Left ventricle myocardium inferior (tissue), 1 donor: ENCODE measurements around the gene ADCY3. TPM values are rescaled to one million over a fixed set of nuclear protein-coding genes. Genes with fewer than 3 reads are reported as not detected.

ENCODE experiments used
- DNase-seq: peaks from one replicate; pipeline ENCODE4 v3.0.0-alpha.2; 2020
- H3K27ac ChIP-seq: fragments of 200-600 bp; replicated peaks from 2 replicates; pipeline ENCODE4 v1.8.0; 2021
- H3K27me3 ChIP-seq: fragments of 200-600 bp; 2 replicates; pipeline ENCODE4 v1.8.0; 2021; ENCODE audit warnings: low read depth
- H3K36me3 ChIP-seq: fragments of 200-600 bp; 2 replicates; pipeline ENCODE4 v1.8.0; 2021
- H3K4me1 ChIP-seq: fragments of 200-600 bp; 2 replicates; pipeline ENCODE4 v1.8.0; 2021
- H3K4me3 ChIP-seq: fragments of 200-600 bp; 2 replicates; pipeline ENCODE4 v1.8.0; 2021; ENCODE audit warnings: mild to moderate bottlenecking, moderate library complexity
- H3K9me3 ChIP-seq: fragments of 200-600 bp; replicated peaks from 2 replicates; pipeline ENCODE4 v1.8.0; 2021
- intact Hi-C: fragments of 100-400 bp; cut with micrococcal nuclease; formaldehyde crosslinking; loops from one replicate; pipeline ENCODE4 v1.11.0; 2022
- total RNA-seq: library from RNA; stranded (reverse); fragmentation: NEBNext Ultra II Directional; extraction: Animal tissue kit (Norgen Biotek cat#: 25700); gene quantifications from one replicate; pipeline ENCODE4 v1.2.1, GENCODE V29; 2021
- TF ChIP-seq, protein P1 (sequence below): fragments of 200-600 bp; IDR thresholded peaks from 2 replicates; pipeline ENCODE4 v1.8.0; 2021; ENCODE audit warnings: antibody characterized with exemption, mild to moderate bottlenecking, borderline replicate concordance
- donor health status: DM: no; HTN: yes; CAD: no; lungs with severe emphysema.

Gene ADCY3
- total RNA-seq, 1 donor from 2014 or later = 12.8 TPM

DNA sequence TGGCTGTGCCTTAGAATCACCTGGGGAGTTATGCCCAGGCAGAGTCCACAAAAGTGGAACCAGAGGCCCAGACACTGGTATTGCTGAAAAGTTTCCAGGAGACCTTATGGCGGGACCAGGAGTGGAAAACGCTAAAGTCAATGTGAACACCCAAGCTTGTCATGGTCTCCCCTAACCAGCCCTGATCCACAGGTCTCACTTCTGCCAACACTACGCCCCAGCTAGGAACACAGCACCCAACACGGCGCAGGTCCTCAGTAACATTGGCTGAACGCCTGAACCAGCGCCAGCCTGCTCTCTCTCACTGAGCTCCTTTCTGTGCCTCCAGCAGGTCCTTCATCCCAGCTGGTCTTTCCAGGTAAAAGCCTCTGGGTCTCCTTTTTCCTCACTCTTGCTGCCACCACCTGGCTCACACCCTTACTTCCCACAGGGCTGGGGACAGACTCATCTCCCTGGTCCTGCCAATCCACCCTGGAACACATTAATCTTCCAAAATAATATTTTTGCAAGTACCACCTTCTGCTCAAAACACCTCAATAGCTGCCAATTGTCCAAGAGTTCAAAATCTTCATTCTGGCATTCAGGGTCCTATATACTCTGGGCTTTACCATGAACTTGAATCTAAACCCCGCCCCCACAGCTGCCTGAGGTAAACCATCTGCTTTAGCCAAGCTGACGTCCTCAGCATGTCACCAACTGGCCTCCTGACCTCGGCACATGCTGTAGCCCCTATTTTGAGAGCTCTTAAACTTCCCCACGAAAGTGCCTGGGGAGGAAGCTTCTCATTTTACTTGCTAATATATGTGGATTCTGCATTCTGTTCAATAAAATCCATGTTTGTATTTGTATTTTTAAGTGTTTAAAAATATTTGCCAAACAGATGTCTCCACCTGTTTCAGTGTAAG lies 34.6 kb downstream of the ADCY3 start:
- no peaks in the 10 kb centered on the region for H3K9me3 ChIP-seq
- H3K4me3 ChIP-seq = no peak overlapping the region
- H3K36me3 ChIP-seq = no peaks in the 10 kb centered on the region
- H3K4me1 ChIP-seq = peaks cover 20% of the 10 kb centered on the region
- no peak for DNase-seq
- TF ChIP-seq, protein P1, sequence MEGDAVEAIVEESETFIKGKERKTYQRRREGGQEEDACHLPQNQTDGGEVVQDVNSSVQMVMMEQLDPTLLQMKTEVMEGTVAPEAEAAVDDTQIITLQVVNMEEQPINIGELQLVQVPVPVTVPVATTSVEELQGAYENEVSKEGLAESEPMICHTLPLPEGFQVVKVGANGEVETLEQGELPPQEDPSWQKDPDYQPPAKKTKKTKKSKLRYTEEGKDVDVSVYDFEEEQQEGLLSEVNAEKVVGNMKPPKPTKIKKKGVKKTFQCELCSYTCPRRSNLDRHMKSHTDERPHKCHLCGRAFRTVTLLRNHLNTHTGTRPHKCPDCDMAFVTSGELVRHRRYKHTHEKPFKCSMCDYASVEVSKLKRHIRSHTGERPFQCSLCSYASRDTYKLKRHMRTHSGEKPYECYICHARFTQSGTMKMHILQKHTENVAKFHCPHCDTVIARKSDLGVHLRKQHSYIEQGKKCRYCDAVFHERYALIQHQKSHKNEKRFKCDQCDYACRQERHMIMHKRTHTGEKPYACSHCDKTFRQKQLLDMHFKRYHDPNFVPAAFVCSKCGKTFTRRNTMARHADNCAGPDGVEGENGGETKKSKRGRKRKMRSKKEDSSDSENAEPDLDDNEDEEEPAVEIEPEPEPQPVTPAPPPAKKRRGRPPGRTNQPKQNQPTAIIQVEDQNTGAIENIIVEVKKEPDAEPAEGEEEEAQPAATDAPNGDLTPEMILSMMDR = no peak
- peak overlapping the region; percentile 40 for H3K27ac ChIP-seq
- no peaks in the 10 kb centered on the region for H3K27me3 ChIP-seq
- intact Hi-C loops = no loop called here

DNA sequence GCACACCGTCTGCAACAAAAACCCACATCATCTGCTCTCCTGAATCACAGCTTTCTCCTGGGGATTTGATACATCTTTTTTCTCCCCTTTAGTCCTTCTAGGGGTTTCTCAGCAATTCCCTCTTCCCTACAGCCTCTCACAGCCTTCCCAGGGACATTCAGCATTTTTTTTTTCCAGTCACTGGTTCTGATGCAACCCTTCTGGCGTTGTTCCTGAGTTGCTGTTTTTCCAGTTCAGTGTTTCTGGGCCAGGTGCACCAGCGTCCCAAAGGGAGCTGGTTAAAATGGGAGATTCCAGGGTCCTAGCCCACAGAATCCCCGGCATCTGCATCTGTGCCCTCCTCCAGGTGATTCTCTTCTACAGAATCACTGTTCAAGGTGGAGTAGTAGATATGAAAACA lies 36.1 kb downstream of the ADCY3 start:
- no peak for DNase-seq
- H3K4me3 ChIP-seq = no peak overlapping the region
- H3K4me1 ChIP-seq = peaks cover 23% of the 10 kb centered on the region
- H3K36me3 ChIP-seq = no peaks in the 10 kb centered on the region
- no peaks in the 10 kb centered on the region for H3K27me3 ChIP-seq
- no peaks in the 10 kb centered on the region for H3K9me3 ChIP-seq
- intact Hi-C loops = no loop called here
- TF ChIP-seq, protein P1 = no peak
- H3K27ac ChIP-seq = peak overlapping the region; percentile 42

DNA sequence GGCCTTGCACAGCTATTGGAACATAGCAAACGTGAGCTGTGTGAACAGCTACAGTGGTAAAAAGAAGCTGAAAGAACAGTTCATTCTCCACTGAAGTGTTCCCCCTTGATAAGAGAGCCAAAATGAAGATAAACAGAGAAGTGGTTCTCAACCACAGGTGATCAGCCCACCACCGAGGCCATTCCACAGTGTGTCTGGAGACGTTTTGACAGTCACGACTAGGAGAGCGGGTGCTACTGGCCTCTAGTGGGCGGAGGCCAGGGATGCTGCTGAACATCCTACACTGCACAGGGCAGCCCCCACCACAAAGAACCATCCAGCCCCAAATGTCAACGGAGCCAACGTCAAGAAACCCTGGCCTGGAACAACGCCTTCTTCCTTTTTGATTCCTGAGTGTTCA lies 38.4 kb downstream of the ADCY3 start:
- Histone ChIP-seq H3K4me1 (peaks cover 18% of the 10 kb centered on the region), H3K4me3 (no peak overlapping the region), H3K27me3 (no peaks in the 10 kb centered on the region), H3K27ac (no peak overlapping the region), H3K36me3 (no peaks in the 10 kb centered on the region), H3K9me3 (no peaks in the 10 kb centered on the region)
- no peak for DNase-seq
- intact Hi-C loops = no loop called here
- TF ChIP-seq, protein P1 = no peak

DNA sequence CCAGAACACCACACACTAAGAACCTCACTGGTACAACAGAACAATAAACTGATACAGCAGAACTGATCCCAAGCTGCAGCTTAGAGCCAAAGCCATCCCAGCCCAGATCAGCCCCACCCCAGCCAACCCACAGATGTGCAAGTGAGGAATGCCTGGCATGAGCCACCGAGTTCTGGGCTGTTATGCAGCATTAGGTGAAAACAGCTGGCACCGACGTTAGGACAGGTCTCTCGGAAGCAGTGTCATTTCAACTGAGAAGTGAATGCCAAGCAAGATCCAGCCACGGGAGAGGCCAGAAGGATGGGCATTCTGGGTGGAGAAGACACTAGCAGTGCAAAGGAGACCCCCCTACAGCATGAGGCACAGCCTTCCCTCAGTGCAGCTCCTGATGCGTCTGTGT lies 38.9 kb downstream of the ADCY3 start:
- TF ChIP-seq, protein P1 = no peak
- Histone ChIP-seq H3K27me3 (no peaks in the 10 kb centered on the region), H3K27ac (no peak overlapping the region), H3K4me3 (no peak overlapping the region), H3K36me3 (no peaks in the 10 kb centered on the region), H3K9me3 (no peaks in the 10 kb centered on the region), H3K4me1 (peaks cover 15% of the 10 kb centered on the region)
- no peak for DNase-seq
- intact Hi-C loops = no loop called here

DNA sequence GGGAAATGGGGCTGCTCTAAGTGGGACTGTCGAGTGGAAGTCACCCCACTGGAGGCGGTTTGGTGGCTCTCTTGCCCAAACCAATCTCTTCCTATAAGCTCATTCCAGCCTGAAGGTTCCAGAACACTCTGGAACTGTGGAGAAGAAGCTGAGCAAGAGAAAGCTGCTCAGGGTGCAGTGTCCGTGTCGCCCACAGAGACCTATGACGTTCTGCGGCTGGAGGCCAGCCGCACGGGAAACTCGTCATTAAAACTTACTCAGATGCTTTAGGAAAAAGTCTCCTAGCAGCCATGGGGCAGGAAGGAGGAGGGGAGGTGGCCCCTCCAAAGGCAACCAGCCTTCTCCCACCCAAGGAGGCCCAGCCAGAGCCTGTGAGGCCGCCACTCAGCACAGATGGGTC lies 41.7 kb downstream of the ADCY3 start:
- TF ChIP-seq, protein P1 = no peak
- Histone ChIP-seq H3K27me3 (no peaks in the 10 kb centered on the region), H3K4me3 (no peak overlapping the region), H3K9me3 (no peaks in the 10 kb centered on the region), H3K27ac (peak overlapping the region; percentile 61), H3K4me1 (peaks cover 19% of the 10 kb centered on the region), H3K36me3 (no peaks in the 10 kb centered on the region)
- intact Hi-C loops = no loop called here
- no peak for DNase-seq
